HepG2 (cell line): ENCODE results near the gene MTFP1. TPM values are rescaled to one million over a fixed set of nuclear protein-coding genes. Genes with fewer than 3 reads are reported as not detected.

Experiments used
- AGO1 ChIP-seq: fragments of 200-400 bp; formaldehyde crosslinking; IDR thresholded peaks from 2 replicates; pipeline ENCODE4 v1.6.1; 2017; ENCODE audit warnings: mild to moderate bottlenecking, low read depth, low read length, moderate library complexity; ENCODE audit not compliant: poor library complexity, severe bottlenecking
- BORCS8-MEF2B ChIP-seq: sonication (generic); formaldehyde crosslinking; IDR thresholded peaks from 2 replicates; pipeline ENCODE4 v1.8.0; 2022; ENCODE audit warnings: mild to moderate bottlenecking, missing genetic modification reagents
- FOSL2 ChIP-seq: sonication (generic); formaldehyde crosslinking; IDR thresholded peaks from 2 replicates; pipeline ENCODE4 v1.4.0; 2020; ENCODE audit warnings: missing genetic modification reagents
- GATA4 ChIP-seq: sonication (generic); IDR thresholded peaks from 2 replicates; pipeline ENCODE4 v1.6.1; 2016; ENCODE audit warnings: antibody characterized with exemption, low read depth, borderline replicate concordance
- HDAC6 ChIP-seq: fragments of 200-600 bp; sonication (generic); IDR thresholded peaks from 2 replicates; pipeline ENCODE4 v1.7.0; 2017; ENCODE audit warnings: mild to moderate bottlenecking, antibody characterized with exemption, low read length, low read depth
- HNRNPL ChIP-seq: fragments of 200-400 bp; formaldehyde crosslinking; IDR thresholded peaks from 2 replicates; pipeline ENCODE4 v1.6.1; 2017; ENCODE audit warnings: mild to moderate bottlenecking, low read depth, low read length
- ISX ChIP-seq: sonication (generic); formaldehyde crosslinking; conservative IDR thresholded peaks from 2 replicates; pipeline ENCODE4 v1.5.0; 2020; ENCODE audit warnings: missing genetic modification reagents
- MEIS1 ChIP-seq: sonication (generic); formaldehyde crosslinking; IDR thresholded peaks from 2 replicates; pipeline ENCODE4 v1.9.0; 2021; ENCODE audit warnings: mild to moderate bottlenecking, missing genetic modification reagents, moderate library complexity, borderline replicate concordance
- NR2F6 ChIP-seq, 2 experiments: IDR thresholded peaks; 2 replicates each; pipeline ENCODE4 v1.6.1; 2016; ENCODE audit warnings: antibody characterized with exemption in 1 of 2, mild to moderate bottlenecking in 1 of 2
- RORA ChIP-seq: sonication (generic); formaldehyde crosslinking; IDR thresholded peaks from 2 replicates; pipeline ENCODE4 v1.5.0; 2020; ENCODE audit warnings: mild to moderate bottlenecking, missing genetic modification reagents, moderate library complexity
- SIN3A ChIP-seq: IDR thresholded peaks from 2 replicates; pipeline ENCODE4 v1.6.1; 2011; ENCODE audit warnings: low read depth, mild to moderate bottlenecking, control low read depth, low read length, borderline replicate concordance
- STAG1 ChIP-seq: sonication (generic); formaldehyde crosslinking; IDR thresholded peaks from 2 replicates; pipeline ENCODE4 v1.4.0; 2020; ENCODE audit warnings: missing genetic modification reagents
- ZNF614 ChIP-seq: IDR thresholded peaks from 2 replicates; pipeline ENCODE4 v1.6.1; 2018; ENCODE audit warnings: missing biosample characterization, missing genetic modification reagents, inconsistent platforms, borderline replicate concordance
- ZNF709 ChIP-seq: sonication (generic); formaldehyde crosslinking; IDR thresholded peaks from 2 replicates; pipeline ENCODE4 v1.5.0; 2020; ENCODE audit warnings: mild to moderate bottlenecking, missing genetic modification reagents
- ZNF766 ChIP-seq: sonication (generic); formaldehyde crosslinking; IDR thresholded peaks from 2 replicates; pipeline ENCODE4 v1.5.0; 2020; ENCODE audit warnings: missing genetic modification reagents, borderline replicate concordance
- polyA plus RNA-seq, 8 experiments: library from polyadenylated mRNA; depleted of rRNA in 3 of 8; stranded (reverse) in 7 of 8; unstranded in 1 of 8; fragments of >200 nt; fragmentation: Illumina TruSeq in 4 of 8; extraction: Trizol in 4 of 8; gene quantifications; 2 replicates each; pipeline versions ENCODE4 v1.2.1 to v1.2.3, GENCODE V29; 2011 to 2016; ENCODE audit warnings: low read depth in 4 of 8, missing spikeins in 1 of 8, mixed read lengths in 1 of 8; ENCODE audit not compliant: insufficient read depth in 1 of 8
- total RNA-seq, 5 experiments: library from RNA; depleted of rRNA; stranded (reverse); fragments of >200 nt; fragmentation: Illumina TruSeq; extraction: Trizol; gene quantifications; 2 replicates each; pipeline ENCODE4 v1.2.3, GENCODE V29; 2016; ENCODE audit warnings: low read depth in 1 of 5
- TF ChIP-seq, protein P1 (sequence below): sonication (generic); formaldehyde crosslinking; IDR thresholded peaks from 2 replicates; pipeline ENCODE4 v1.4.0; 2020; ENCODE audit warnings: mild to moderate bottlenecking, low read depth, missing genetic modification reagents
- TF ChIP-seq, protein P2 (sequence below): sonication (generic); formaldehyde crosslinking; IDR thresholded peaks from 2 replicates; pipeline ENCODE4 v1.8.0; 2022; ENCODE audit warnings: mild to moderate bottlenecking, missing genetic modification reagents; ENCODE audit not compliant: insufficient replicate concordance
- TF ChIP-seq, protein P3 (sequence below): sonication (generic); formaldehyde crosslinking; IDR thresholded peaks from 2 replicates; pipeline ENCODE4 v1.5.0; 2020; ENCODE audit warnings: missing genetic modification reagents
- TF ChIP-seq, protein P4 (sequence below): sonication (generic); formaldehyde crosslinking; IDR thresholded peaks from 2 replicates; pipeline ENCODE4 v1.4.0; 2020; ENCODE audit warnings: missing genetic modification reagents
- TF ChIP-seq, protein P5 (sequence below): sonication (generic); formaldehyde crosslinking; IDR thresholded peaks from 2 replicates; pipeline ENCODE4 v1.8.0; 2022; ENCODE audit warnings: low read depth, missing genetic modification reagents

MTFP1 gene
- total and polyA plus RNA-seq, 2 of the 13 experiments (the other 11 are each of a cell fraction or from before 2014, with no cell fraction given) = 29.5 to 45.6 TPM

DNA sequence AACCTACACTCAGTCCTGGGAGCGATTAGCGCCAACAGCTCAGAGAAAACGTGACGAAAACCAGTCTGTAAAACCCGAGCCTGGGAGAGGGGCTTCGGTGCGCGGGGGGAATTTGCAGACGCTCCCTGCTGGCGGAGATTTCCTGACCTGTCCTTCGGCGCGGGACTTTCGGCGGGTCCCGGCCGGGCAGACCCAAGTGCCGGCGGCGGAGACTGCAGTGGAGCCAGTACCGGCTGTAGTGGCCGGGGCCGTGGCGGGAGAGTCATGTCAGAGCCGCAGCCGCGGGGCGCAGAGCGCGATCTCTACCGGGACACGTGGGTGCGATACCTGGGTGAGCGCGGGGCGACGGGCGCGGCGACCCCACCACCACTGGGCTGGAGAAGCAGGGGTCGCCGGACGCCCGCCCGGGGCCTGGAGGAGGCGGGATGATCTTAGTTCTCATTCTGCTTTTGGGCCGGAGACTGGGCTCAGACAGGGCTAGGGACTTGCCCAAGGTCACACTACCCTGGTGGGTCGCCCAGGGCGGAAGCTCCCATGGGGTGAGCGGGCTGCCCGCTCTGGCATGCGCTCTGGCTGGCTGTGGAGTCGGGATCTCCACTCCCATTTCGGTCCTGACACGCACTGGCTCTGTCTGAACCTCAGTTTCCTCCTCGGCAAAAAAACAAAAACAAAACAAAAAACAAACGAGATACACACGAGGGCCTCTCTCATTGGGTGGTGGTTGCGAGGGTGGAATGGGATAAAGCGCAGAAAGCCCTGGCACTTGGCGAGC, at the start of gene MTFP1 (continued):
- TF ChIP-seq HNRNPL (0 out of 2 replicates have a peak, but pooled peaks have one; percentile 23), FOSL2 (CRISPR knock-in tag) (peak; percentile 31; the same call in 1 of the 2 replicates), SIN3A (peak; percentile 64; the same call in 1 of the 2 replicates), ZNF766 (no peak), ISX (CRISPR knock-in tag) (no peak), ZNF709 (CRISPR knock-in tag) (peak; percentile 87), ZNF614 (CRISPR knock-in tag) (no peak), GATA4 (0 out of 2 replicates have a peak, but pooled peaks have one; percentile 46), MEIS1 (CRISPR knock-in tag) (no peak), BORCS8-MEF2B (CRISPR knock-in tag) (0 out of 2 replicates have a peak, but pooled peaks have one; percentile 24), AGO1 (peak; percentile 68), RORA (CRISPR knock-in tag) (no peak), NR2F6 (IDR thresholded peaks at IDR 0.05) (no peak), NR2F6 (CRISPR knock-in tag; IDR thresholded peaks at IDR 0.05) (0 out of 2 replicates have a peak, but pooled peaks have one; percentile 13), HDAC6 (no peak), STAG1 (CRISPR knock-in tag) (no peak)
- TF ChIP-seq, protein P1, sequence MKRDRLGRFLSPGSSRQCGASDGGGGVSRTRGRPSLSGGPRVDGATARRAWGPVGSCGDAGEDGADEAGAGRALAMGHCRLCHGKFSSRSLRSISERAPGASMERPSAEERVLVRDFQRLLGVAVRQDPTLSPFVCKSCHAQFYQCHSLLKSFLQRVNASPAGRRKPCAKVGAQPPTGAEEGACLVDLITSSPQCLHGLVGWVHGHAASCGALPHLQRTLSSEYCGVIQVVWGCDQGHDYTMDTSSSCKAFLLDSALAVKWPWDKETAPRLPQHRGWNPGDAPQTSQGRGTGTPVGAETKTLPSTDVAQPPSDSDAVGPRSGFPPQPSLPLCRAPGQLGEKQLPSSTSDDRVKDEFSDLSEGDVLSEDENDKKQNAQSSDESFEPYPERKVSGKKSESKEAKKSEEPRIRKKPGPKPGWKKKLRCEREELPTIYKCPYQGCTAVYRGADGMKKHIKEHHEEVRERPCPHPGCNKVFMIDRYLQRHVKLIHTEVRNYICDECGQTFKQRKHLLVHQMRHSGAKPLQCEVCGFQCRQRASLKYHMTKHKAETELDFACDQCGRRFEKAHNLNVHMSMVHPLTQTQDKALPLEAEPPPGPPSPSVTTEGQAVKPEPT (CRISPR knock-in tag) = no peak
- TF ChIP-seq, protein P2, sequence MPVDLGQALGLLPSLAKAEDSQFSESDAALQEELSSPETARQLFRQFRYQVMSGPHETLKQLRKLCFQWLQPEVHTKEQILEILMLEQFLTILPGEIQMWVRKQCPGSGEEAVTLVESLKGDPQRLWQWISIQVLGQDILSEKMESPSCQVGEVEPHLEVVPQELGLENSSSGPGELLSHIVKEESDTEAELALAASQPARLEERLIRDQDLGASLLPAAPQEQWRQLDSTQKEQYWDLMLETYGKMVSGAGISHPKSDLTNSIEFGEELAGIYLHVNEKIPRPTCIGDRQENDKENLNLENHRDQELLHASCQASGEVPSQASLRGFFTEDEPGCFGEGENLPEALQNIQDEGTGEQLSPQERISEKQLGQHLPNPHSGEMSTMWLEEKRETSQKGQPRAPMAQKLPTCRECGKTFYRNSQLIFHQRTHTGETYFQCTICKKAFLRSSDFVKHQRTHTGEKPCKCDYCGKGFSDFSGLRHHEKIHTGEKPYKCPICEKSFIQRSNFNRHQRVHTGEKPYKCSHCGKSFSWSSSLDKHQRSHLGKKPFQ = no peak
- TF ChIP-seq, protein P3, sequence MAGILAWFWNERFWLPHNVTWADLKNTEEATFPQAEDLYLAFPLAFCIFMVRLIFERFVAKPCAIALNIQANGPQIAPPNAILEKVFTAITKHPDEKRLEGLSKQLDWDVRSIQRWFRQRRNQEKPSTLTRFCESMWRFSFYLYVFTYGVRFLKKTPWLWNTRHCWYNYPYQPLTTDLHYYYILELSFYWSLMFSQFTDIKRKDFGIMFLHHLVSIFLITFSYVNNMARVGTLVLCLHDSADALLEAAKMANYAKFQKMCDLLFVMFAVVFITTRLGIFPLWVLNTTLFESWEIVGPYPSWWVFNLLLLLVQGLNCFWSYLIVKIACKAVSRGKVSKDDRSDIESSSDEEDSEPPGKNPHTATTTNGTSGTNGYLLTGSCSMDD (CRISPR knock-in tag) = no peak
- TF ChIP-seq, protein P4, sequence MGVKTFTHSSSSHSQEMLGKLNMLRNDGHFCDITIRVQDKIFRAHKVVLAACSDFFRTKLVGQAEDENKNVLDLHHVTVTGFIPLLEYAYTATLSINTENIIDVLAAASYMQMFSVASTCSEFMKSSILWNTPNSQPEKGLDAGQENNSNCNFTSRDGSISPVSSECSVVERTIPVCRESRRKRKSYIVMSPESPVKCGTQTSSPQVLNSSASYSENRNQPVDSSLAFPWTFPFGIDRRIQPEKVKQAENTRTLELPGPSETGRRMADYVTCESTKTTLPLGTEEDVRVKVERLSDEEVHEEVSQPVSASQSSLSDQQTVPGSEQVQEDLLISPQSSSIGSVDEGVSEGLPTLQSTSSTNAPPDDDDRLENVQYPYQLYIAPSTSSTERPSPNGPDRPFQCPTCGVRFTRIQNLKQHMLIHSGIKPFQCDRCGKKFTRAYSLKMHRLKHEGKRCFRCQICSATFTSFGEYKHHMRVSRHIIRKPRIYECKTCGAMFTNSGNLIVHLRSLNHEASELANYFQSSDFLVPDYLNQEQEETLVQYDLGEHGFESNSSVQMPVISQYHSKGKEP (CRISPR knock-in tag) = 0 out of 2 replicates have a peak, but pooled peaks have one; percentile 23
- TF ChIP-seq, protein P5, sequence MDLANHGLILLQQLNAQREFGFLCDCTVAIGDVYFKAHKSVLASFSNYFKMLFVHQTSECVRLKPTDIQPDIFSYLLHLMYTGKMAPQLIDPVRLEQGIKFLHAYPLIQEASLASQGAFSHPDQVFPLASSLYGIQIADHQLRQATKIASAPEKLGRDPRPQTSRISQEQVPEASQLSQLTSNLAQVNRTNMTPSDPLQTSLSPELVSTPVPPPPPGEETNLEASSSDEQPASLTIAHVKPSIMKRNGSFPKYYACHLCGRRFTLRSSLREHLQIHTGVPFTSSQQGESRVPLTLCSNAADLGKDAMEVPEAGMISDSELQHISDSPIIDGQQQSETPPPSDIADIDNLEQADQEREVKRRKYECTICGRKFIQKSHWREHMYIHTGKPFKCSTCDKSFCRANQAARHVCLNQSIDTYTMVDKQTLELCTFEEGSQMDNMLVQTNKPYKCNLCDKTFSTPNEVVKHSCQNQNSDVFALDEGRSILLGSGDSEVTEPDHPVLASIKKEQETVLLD (CRISPR knock-in tag) = 0 out of 2 replicates have a peak, but pooled peaks have one; percentile 26
